NK-92 (cell line): ENCODE results near the gene OR8B8.
"Not testable (repeated sequence)": the region's sequence is repeated elsewhere in the genome, so short reads cannot be mapped to it uniquely, and the experiment has no call there.

Experiments
- DNase-seq: peaks from one replicate; lab custom pipeline; 2025; ENCODE audit not compliant: unreplicated experiment; lab: John Stamatoyannopoulos, UW

The OR8B8 gene

GRCh38 chr11:124445646-124446150 is at the start of gene OR8B8:
OR8B8 (minus strand) TSS chr11:124445696; CDS start chr11:124441085, 4,611 bp downstream.
- no peak for DNase-seq

- DNase-seq: no peak
These were observed 47.6 kb upstream of the OR8B8 start for GRCh38 chr11:124493016-124493655.

- no peak for DNase-seq
These were observed 37.9 kb upstream of the OR8B8 start for GRCh38 chr11:124483422-124483821.

GRCh38 chr11:124482362-124483147 is 37.1 kb upstream of the OR8B8 start:
- DNase-seq: no peak

GRCh38 chr11:124481365-124482323 is 36.1 kb upstream of the OR8B8 start:
- DNase-seq: no peak

- DNase-seq: no peak
These were observed 34.1 kb upstream of the OR8B8 start for GRCh38 chr11:124479561-124479960.

GRCh38 chr11:124475265-124475664 is 29.8 kb upstream of the OR8B8 start:
- DNase-seq: no peak

GRCh38 chr11:124474779-124475178 is 29.3 kb upstream of the OR8B8 start:
- no peak for DNase-seq

GRCh38 chr11:124474079-124474478 is 28.6 kb upstream of the OR8B8 start:
- DNase-seq: no peak

GRCh38 chr11:124473476-124473875 is 28.0 kb upstream of the OR8B8 start:
- no peak for DNase-seq

- DNase-seq: no peak
These were observed 25.2 kb upstream of the OR8B8 start for GRCh38 chr11:124470561-124471227.

- no peak for DNase-seq
These were observed 22.0 kb upstream of the OR8B8 start for GRCh38 chr11:124467381-124467927.

- no peak for DNase-seq
These were observed 19.9 kb upstream of the OR8B8 start for GRCh38 chr11:124465368-124465767.

- DNase-seq: no peak
These were observed 18.5 kb upstream of the OR8B8 start for GRCh38 chr11:124463990-124464389.

- DNase-seq: no peak
These were observed 17.8 kb upstream of the OR8B8 start for GRCh38 chr11:124463324-124463723.

- no peak for DNase-seq
These were observed 15.0 kb upstream of the OR8B8 start for GRCh38 chr11:124460459-124460858.

- not testable (repeated sequence) for DNase-seq
These were observed 13.9 kb upstream of the OR8B8 start for GRCh38 chr11:124459379-124459778.

GRCh38 chr11:124454552-124454951 is 9.1 kb upstream of the OR8B8 start:
- no peak for DNase-seq

GRCh38 chr11:124446916-124447315 is 1.4 kb upstream of the OR8B8 start:
- DNase-seq: no peak

- DNase-seq: no peak
These were observed 2.6 kb downstream of the OR8B8 start for GRCh38 chr11:124442847-124443246.
